Neural cell (in vitro differentiated cells): ENCODE data around the gene FAM3D.

Experiments used
- CTCF ChIP-seq: fragments of 450-650 bp; IDR thresholded peaks from 2 replicates; pipeline ENCODE4 v1.5.1; 2014; ENCODE audit warnings: antibody characterized with exemption, mild to moderate bottlenecking, moderate library complexity; ENCODE audit not compliant: poor library complexity, severe bottlenecking
- EP300 ChIP-seq: fragments of 450-650 bp; conservative IDR thresholded peaks from 2 replicates; pipeline ENCODE4 v1.6.1; 2014; ENCODE audit warnings: antibody characterized with exemption, mild to moderate bottlenecking, moderate library complexity; ENCODE audit not compliant: poor library complexity, severe bottlenecking
- EZH2 ChIP-seq: fragments of 200-600, 300-800 bp; shearing (Covaris generic), sonication (generic); IDR thresholded peaks from 2 replicates; pipeline ENCODE4 v1.6.1; 2014; ENCODE audit warnings: antibody characterized with exemption, low read length, borderline replicate concordance, mild to moderate bottlenecking; ENCODE audit not compliant: insufficient read depth, poor library complexity, severe bottlenecking
- POLR2AphosphoS5 ChIP-seq: IDR thresholded peaks from 2 replicates; pipeline ENCODE4 v1.6.1; 2012
- SMC3 ChIP-seq: fragments of 450-650 bp; conservative IDR thresholded peaks from 2 replicates; pipeline ENCODE4 v1.6.1; 2014; ENCODE audit warnings: antibody characterized with exemption, mild to moderate bottlenecking, moderate library complexity; ENCODE audit not compliant: poor library complexity
- TAF1 ChIP-seq: IDR thresholded peaks from 2 replicates; pipeline ENCODE4 v1.6.1; 2012; ENCODE audit warnings: low read depth

- TF ChIP-seq CTCF (peak; percentile 90), POLR2AphosphoS5 (no peak), SMC3 (peak; percentile 84), EZH2 (no peak), EP300 (no peak), TAF1 (no peak)
Measured at GRCh38 chr3:58640700-58641372, 25.7 kb downstream of the FAM3D start.
